HFF-Myc (cell line): Measurements from ENCODE around the gene OSBPL1A.
"Not testable (repeated sequence)": the region's sequence is repeated elsewhere in the genome, so short reads cannot be mapped to it uniquely, and the experiment has no call there.

Source experiments
- DNase-seq: peaks from one replicate; pipeline ENCODE4 v3.0.0-alpha.2; 2011; ENCODE audit warnings: low read depth; ENCODE audit errors: extremely low read depth
- H3K4me3 ChIP-seq: replicated peaks from 2 replicates; pipeline ENCODE4 v1.5.1; 2011; ENCODE audit warnings: low read depth, mild to moderate bottlenecking, control low read depth, low read length
- TF ChIP-seq, protein P1 (sequence below): IDR thresholded peaks from 2 replicates; pipeline ENCODE4 v1.5.1; 2012; ENCODE audit warnings: mild to moderate bottlenecking, low read depth, low read length, control low read depth; ENCODE audit errors: missing control alignments

The OSBPL1A gene

DNA sequence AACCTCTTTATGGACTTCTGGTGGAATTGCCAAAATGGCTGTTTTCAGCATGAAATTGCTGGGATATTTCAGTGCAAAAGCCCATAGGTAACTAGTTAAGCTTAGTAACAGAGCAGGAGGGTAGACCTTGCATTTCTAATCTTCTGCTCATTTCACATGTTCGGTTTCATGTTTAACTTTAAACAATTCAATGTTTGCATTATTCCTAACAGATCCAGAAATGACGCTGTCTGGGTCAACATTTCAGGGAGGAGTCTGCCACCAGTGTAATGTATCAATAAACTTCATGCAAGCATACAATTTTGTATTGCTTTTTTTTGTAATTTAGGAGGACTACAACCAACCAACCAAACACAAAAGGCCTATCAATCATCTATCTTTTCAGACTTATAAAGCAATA lies 236.3 kb downstream of the OSBPL1A start:
- TF ChIP-seq, protein P1, sequence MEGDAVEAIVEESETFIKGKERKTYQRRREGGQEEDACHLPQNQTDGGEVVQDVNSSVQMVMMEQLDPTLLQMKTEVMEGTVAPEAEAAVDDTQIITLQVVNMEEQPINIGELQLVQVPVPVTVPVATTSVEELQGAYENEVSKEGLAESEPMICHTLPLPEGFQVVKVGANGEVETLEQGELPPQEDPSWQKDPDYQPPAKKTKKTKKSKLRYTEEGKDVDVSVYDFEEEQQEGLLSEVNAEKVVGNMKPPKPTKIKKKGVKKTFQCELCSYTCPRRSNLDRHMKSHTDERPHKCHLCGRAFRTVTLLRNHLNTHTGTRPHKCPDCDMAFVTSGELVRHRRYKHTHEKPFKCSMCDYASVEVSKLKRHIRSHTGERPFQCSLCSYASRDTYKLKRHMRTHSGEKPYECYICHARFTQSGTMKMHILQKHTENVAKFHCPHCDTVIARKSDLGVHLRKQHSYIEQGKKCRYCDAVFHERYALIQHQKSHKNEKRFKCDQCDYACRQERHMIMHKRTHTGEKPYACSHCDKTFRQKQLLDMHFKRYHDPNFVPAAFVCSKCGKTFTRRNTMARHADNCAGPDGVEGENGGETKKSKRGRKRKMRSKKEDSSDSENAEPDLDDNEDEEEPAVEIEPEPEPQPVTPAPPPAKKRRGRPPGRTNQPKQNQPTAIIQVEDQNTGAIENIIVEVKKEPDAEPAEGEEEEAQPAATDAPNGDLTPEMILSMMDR = no peak
- no peak overlapping the region for H3K4me3 ChIP-seq
- DNase-seq = no peak

DNA sequence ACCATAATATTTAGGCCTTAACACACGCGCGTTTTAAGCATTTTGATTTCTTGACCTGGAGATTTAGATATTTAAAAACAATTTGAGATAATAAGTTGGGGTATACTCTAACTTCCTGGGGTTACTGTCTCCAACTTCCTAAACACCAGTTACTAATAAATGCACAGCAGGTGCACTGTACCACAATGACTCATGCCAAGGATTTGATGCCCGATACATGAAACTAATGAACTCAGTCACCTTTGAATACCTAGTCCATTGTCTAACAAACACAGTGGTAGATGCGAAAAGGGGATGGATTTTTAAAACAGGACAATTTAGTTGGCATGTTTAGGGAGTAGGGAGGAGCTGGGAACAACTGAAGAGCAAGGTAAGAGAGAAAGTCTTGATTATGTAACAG lies 237.5 kb downstream of the OSBPL1A start:
- no peak for DNase-seq
- H3K4me3 ChIP-seq = no peak overlapping the region
- TF ChIP-seq, protein P1 = no peak

DNA sequence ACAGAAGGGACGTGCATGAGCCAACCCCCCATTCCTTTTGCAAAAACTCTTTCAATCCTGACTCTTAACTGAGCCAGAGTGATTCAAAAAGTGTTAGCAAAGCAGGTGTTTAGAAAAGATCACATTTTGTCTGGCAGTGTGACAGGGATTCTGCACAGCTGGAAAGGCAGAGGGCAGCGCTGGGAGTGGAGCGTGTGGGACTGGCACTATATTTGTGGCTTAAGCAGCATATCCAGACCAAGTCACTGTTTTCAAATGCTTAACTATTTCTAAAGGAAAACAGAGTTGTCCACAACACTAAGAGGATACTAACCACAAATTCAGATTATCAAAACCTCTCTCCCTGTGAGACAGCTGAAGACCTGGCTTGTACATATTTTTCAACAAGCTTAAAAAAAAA lies 239.8 kb downstream of the OSBPL1A start:
- no peak for DNase-seq
- TF ChIP-seq, protein P1 = no peak
- no peak overlapping the region for H3K4me3 ChIP-seq

DNA sequence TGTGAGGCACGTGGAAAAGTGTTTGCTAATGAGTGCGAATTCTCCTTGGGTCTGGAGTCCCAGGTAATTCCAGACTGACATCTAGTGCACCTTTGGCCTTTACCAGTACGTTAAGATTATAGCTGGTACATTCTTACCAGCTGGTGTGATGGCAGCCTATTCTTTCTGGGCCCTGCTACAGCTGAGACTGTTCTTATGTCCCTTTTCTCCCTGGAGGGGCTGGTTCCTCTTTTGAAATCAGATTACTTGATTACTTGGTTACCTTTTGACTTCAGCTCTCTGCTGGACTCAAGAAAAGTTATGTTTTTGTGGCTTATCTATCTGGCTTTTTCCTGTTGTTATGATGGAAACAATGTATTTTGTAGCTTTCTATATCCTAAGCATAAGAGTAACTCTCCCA lies 244.2 kb downstream of the OSBPL1A start:
- TF ChIP-seq, protein P1 = no peak
- no peak for DNase-seq
- H3K4me3 ChIP-seq = no peak overlapping the region

DNA sequence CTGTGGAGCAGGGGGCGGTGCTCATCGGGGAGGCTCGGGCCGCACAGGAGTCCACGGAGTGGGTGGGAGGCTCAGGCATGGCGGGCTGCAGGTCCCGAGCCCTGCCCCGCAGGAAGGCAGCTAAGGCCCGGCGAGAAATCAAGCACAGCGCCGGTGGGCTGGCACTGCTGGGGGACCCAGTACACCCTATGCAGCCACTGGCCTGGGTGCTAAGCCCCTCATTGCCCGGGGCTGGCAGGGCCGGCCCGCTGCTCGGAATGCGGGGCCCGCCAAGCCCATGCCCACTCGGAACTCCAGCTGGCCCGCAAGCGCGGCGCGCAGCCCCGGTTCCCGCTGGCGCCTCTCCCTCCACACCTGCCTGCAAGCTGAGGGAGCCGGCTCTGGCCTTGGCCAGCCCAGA lies 248.0 kb downstream of the OSBPL1A start:
- not testable (repeated sequence) for H3K4me3 ChIP-seq, DNase-seq

DNA sequence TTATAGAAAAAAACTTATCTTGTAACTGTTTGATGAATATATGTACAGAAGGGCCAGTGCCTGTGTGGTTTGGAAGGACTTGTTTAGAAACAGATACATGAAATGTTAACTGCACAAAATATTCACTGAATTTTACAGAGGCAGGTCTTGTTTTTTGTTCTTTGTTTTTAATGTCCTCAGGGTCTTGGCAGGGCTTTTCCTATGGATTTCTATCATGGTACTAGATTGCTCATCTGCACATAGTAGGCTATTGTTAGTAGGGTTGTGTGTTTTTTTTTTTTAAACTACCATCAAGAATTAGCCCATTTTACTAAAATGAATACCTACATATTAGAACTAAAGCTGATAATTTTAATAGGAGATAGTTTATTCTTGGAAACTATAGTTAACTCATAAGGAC lies 255.2 kb downstream of the OSBPL1A start:
- DNase-seq = no peak
- TF ChIP-seq, protein P1 = no peak
- H3K4me3 ChIP-seq = no peak overlapping the region

DNA sequence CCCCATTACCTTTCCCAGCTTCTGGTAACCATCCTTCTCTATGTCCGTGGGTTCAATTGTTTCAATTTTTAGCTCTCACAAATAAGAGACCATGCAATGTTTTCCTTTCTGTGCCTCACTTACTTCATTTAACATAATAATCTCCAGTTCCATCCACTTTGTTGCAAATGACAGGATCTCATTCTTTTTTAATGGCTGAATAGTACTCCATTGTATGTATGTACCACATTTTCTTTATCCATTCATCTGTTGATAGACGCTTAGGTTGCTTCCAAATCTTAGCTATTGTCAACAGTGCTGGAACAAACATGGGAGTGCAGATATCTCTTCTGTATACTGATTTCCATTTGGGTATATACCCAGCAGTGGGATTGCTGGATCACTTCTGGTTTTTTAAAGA lies 256.9 kb downstream of the OSBPL1A start:
- no peak for DNase-seq
- H3K4me3 ChIP-seq = no peak overlapping the region
- TF ChIP-seq, protein P1 = no peak
